ENCODE measurements around the gene DPP6.

Gene DPP6

GRCh38 chr7:154868921-154869320 lies 816.7 kb downstream of the DPP6 start:
- Histone ChIP-seq H3K9me3 (ENCODE audit: control insufficient read depth, low read length) (no peaks in the 10 kb centered on the region), H3K36me3 (ENCODE audit: control insufficient read depth, insufficient read depth, low read length) (no peaks in the 10 kb centered on the region), H3K27me3 (ENCODE audit: control insufficient read depth, insufficient read depth, low read length) (peaks cover 9% of the 10 kb centered on the region), H3K9ac (ENCODE audit: low read length) (no peak overlapping the region), H3K4me3 (ENCODE audit: low read length) (no peak overlapping the region), H3K4me1 (ENCODE audit: control insufficient read depth, insufficient read depth, low read length) (no peaks in the 10 kb centered on the region)

GRCh38 chr7:154869436-154869835 lies 817.2 kb downstream of the DPP6 start:
- Histone ChIP-seq H3K9me3 (ENCODE audit: control insufficient read depth, low read length) (no peaks in the 10 kb centered on the region), H3K4me1 (ENCODE audit: control insufficient read depth, insufficient read depth, low read length) (no peaks in the 10 kb centered on the region), H3K36me3 (ENCODE audit: control insufficient read depth, insufficient read depth, low read length) (no peaks in the 10 kb centered on the region), H3K9ac (ENCODE audit: low read length) (no peak overlapping the region), H3K4me3 (ENCODE audit: low read length) (no peak overlapping the region), H3K27me3 (ENCODE audit: control insufficient read depth, insufficient read depth, low read length) (peaks cover 9% of the 10 kb centered on the region)

- H3K9me3 ChIP-seq (ENCODE audit: control insufficient read depth, low read length), result no peaks in the 10 kb centered on the region
- H3K27me3 ChIP-seq (ENCODE audit: control insufficient read depth, insufficient read depth, low read length), result peaks cover 9% of the 10 kb centered on the region
- no peaks in the 10 kb centered on the region for H3K4me1 ChIP-seq (ENCODE audit: control insufficient read depth, insufficient read depth, low read length)
- H3K36me3 ChIP-seq (ENCODE audit: control insufficient read depth, insufficient read depth, low read length), result no peaks in the 10 kb centered on the region
- H3K9ac ChIP-seq (ENCODE audit: low read length), result no peak overlapping the region
- H3K4me3 ChIP-seq (ENCODE audit: low read length), result no peak overlapping the region
These were observed 819.3 kb downstream of the DPP6 start for GRCh38 chr7:154871507-154871906.

- Histone ChIP-seq H3K36me3 (ENCODE audit: control insufficient read depth, insufficient read depth, low read length) (no peaks in the 10 kb centered on the region), H3K9ac (ENCODE audit: low read length) (no peak overlapping the region), H3K27me3 (ENCODE audit: control insufficient read depth, insufficient read depth, low read length) (peaks cover 9% of the 10 kb centered on the region), H3K4me3 (ENCODE audit: low read length) (no peak overlapping the region), H3K9me3 (ENCODE audit: control insufficient read depth, low read length) (no peaks in the 10 kb centered on the region), H3K4me1 (ENCODE audit: control insufficient read depth, insufficient read depth, low read length) (no peaks in the 10 kb centered on the region)
These were observed 819.9 kb downstream of the DPP6 start for GRCh38 chr7:154871928-154872750.

- Histone ChIP-seq H3K9me3 (ENCODE audit: control insufficient read depth, low read length) (no peaks in the 10 kb centered on the region), H3K4me1 (ENCODE audit: control insufficient read depth, insufficient read depth, low read length) (no peaks in the 10 kb centered on the region), H3K4me3 (ENCODE audit: low read length) (no peak overlapping the region), H3K9ac (ENCODE audit: low read length) (no peak overlapping the region), H3K27me3 (ENCODE audit: control insufficient read depth, insufficient read depth, low read length) (peaks cover 9% of the 10 kb centered on the region), H3K36me3 (ENCODE audit: control insufficient read depth, insufficient read depth, low read length) (no peaks in the 10 kb centered on the region)
These were observed 820.8 kb downstream of the DPP6 start for GRCh38 chr7:154872811-154873499.

- Histone ChIP-seq H3K4me3 (ENCODE audit: low read length) (no peak overlapping the region), H3K9ac (ENCODE audit: low read length) (no peak overlapping the region), H3K36me3 (ENCODE audit: control insufficient read depth, insufficient read depth, low read length) (no peaks in the 10 kb centered on the region), H3K4me1 (ENCODE audit: control insufficient read depth, insufficient read depth, low read length) (no peaks in the 10 kb centered on the region), H3K9me3 (ENCODE audit: control insufficient read depth, low read length) (no peaks in the 10 kb centered on the region), H3K27me3 (ENCODE audit: control insufficient read depth, insufficient read depth, low read length) (peaks cover 5% of the 10 kb centered on the region)
These were observed 821.4 kb downstream of the DPP6 start for GRCh38 chr7:154873500-154874121.

GRCh38 chr7:154874409-154875113 lies 822.4 kb downstream of the DPP6 start:
- H3K9me3 ChIP-seq (ENCODE audit: control insufficient read depth, low read length), result no peaks in the 10 kb centered on the region
- no peaks in the 10 kb centered on the region for H3K36me3 ChIP-seq (ENCODE audit: control insufficient read depth, insufficient read depth, low read length)
- no peak overlapping the region for H3K4me3 ChIP-seq (ENCODE audit: low read length)
- no peaks in the 10 kb centered on the region for H3K27me3 ChIP-seq (ENCODE audit: control insufficient read depth, insufficient read depth, low read length)
- H3K9ac ChIP-seq (ENCODE audit: low read length), result no peak overlapping the region
- no peaks in the 10 kb centered on the region for H3K4me1 ChIP-seq (ENCODE audit: control insufficient read depth, insufficient read depth, low read length)

- no peaks in the 10 kb centered on the region for H3K9me3 ChIP-seq (ENCODE audit: control insufficient read depth, low read length)
- H3K9ac ChIP-seq (ENCODE audit: low read length), result no peak overlapping the region
- H3K27me3 ChIP-seq (ENCODE audit: control insufficient read depth, insufficient read depth, low read length), result no peaks in the 10 kb centered on the region
- no peak overlapping the region for H3K4me3 ChIP-seq (ENCODE audit: low read length)
- H3K36me3 ChIP-seq (ENCODE audit: control insufficient read depth, insufficient read depth, low read length), result no peaks in the 10 kb centered on the region
- no peaks in the 10 kb centered on the region for H3K4me1 ChIP-seq (ENCODE audit: control insufficient read depth, insufficient read depth, low read length)
These were observed 823.1 kb downstream of the DPP6 start for GRCh38 chr7:154875297-154875696.

GRCh38 chr7:154876516-154876915 lies 824.3 kb downstream of the DPP6 start:
- Histone ChIP-seq H3K9ac (ENCODE audit: low read length) (no peak overlapping the region), H3K27me3 (ENCODE audit: control insufficient read depth, insufficient read depth, low read length) (no peaks in the 10 kb centered on the region), H3K9me3 (ENCODE audit: control insufficient read depth, low read length) (no peaks in the 10 kb centered on the region), H3K36me3 (ENCODE audit: control insufficient read depth, insufficient read depth, low read length) (no peaks in the 10 kb centered on the region), H3K4me1 (ENCODE audit: control insufficient read depth, insufficient read depth, low read length) (no peaks in the 10 kb centered on the region), H3K4me3 (ENCODE audit: low read length) (no peak overlapping the region)

GRCh38 chr7:154877031-154877430 lies 824.8 kb downstream of the DPP6 start:
- H3K36me3 ChIP-seq (ENCODE audit: control insufficient read depth, insufficient read depth, low read length), result no peaks in the 10 kb centered on the region
- no peak overlapping the region for H3K9ac ChIP-seq (ENCODE audit: low read length)
- no peak overlapping the region for H3K4me3 ChIP-seq (ENCODE audit: low read length)
- H3K4me1 ChIP-seq (ENCODE audit: control insufficient read depth, insufficient read depth, low read length), result no peaks in the 10 kb centered on the region
- no peaks in the 10 kb centered on the region for H3K27me3 ChIP-seq (ENCODE audit: control insufficient read depth, insufficient read depth, low read length)
- no peaks in the 10 kb centered on the region for H3K9me3 ChIP-seq (ENCODE audit: control insufficient read depth, low read length)

- Histone ChIP-seq H3K4me1 (ENCODE audit: control insufficient read depth, insufficient read depth, low read length) (no peaks in the 10 kb centered on the region), H3K27me3 (ENCODE audit: control insufficient read depth, insufficient read depth, low read length) (no peaks in the 10 kb centered on the region), H3K36me3 (ENCODE audit: control insufficient read depth, insufficient read depth, low read length) (no peaks in the 10 kb centered on the region), H3K4me3 (ENCODE audit: low read length) (no peak overlapping the region), H3K9me3 (ENCODE audit: control insufficient read depth, low read length) (no peaks in the 10 kb centered on the region), H3K9ac (ENCODE audit: low read length) (no peak overlapping the region)
These were observed 827.4 kb downstream of the DPP6 start for GRCh38 chr7:154879629-154880028.

GRCh38 chr7:154880513-154880912 lies 828.3 kb downstream of the DPP6 start:
- H3K27me3 ChIP-seq (ENCODE audit: control insufficient read depth, insufficient read depth, low read length), result no peaks in the 10 kb centered on the region
- H3K36me3 ChIP-seq (ENCODE audit: control insufficient read depth, insufficient read depth, low read length), result no peaks in the 10 kb centered on the region
- no peak overlapping the region for H3K9ac ChIP-seq (ENCODE audit: low read length)
- H3K9me3 ChIP-seq (ENCODE audit: control insufficient read depth, low read length), result no peaks in the 10 kb centered on the region
- no peaks in the 10 kb centered on the region for H3K4me1 ChIP-seq (ENCODE audit: control insufficient read depth, insufficient read depth, low read length)
- no peak overlapping the region for H3K4me3 ChIP-seq (ENCODE audit: low read length)

Data from mucosa of stomach (tissue), 1 donor.